ENCODE measurements around the gene ZGPAT.

DNA sequence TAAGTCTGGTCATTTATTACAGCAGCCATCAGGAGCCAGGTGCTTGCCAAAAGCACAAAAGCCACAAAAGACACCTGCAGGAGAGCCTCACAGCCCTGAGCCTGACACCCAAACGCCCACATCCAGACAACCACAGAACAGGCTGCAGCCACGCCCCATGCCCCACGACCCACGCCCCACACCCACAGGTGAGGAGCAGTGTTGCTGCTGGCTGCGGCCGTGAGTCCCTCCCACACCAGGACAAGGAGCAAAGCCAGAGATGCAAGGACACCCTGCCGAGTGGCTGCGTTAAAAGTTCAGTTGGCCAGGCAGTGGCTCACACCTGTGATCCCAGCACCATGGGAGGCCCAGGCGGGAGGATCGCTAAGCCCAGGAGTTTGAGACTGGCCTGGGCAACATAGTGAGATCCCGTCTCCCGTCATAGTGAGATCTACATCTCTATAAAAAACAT, 74.7 kb downstream of the ZGPAT start:
- TF ChIP-seq POLR2AphosphoS5 (IDR thresholded peaks at IDR 0.05) (no peak), POLR2A (IDR thresholded peaks at IDR 0.05) (no peak)
- TF ChIP-seq, protein P1, sequence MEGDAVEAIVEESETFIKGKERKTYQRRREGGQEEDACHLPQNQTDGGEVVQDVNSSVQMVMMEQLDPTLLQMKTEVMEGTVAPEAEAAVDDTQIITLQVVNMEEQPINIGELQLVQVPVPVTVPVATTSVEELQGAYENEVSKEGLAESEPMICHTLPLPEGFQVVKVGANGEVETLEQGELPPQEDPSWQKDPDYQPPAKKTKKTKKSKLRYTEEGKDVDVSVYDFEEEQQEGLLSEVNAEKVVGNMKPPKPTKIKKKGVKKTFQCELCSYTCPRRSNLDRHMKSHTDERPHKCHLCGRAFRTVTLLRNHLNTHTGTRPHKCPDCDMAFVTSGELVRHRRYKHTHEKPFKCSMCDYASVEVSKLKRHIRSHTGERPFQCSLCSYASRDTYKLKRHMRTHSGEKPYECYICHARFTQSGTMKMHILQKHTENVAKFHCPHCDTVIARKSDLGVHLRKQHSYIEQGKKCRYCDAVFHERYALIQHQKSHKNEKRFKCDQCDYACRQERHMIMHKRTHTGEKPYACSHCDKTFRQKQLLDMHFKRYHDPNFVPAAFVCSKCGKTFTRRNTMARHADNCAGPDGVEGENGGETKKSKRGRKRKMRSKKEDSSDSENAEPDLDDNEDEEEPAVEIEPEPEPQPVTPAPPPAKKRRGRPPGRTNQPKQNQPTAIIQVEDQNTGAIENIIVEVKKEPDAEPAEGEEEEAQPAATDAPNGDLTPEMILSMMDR (IDR thresholded peaks at IDR 0.05), result no peak
